ENCODE data around the gene PEDS1. TPM values are rescaled to one million over a fixed set of nuclear protein-coding genes. Genes with fewer than 3 reads are reported as not detected.

PEDS1 gene
- total and polyA plus RNA-seq, 2 of the 13 experiments (the other 11 are each of a cell fraction or from before 2014, with no cell fraction given) = 30.5 to 93.9 TPM

- no peak for TF ChIP-seq ZNF235 (CRISPR knock-in tag; IDR thresholded peaks at IDR 0.05; ENCODE audit: borderline replicate concordance)
- no peak for TF ChIP-seq ZFYVE20 (CRISPR knock-in tag; IDR thresholded peaks at IDR 0.05; ENCODE audit: borderline replicate concordance, low read depth)
- TF ChIP-seq NCOA1 (CRISPR knock-in tag; IDR thresholded peaks at IDR 0.05) = no peak
- TF ChIP-seq ZNF12 (CRISPR knock-in tag; IDR thresholded peaks at IDR 0.05) = no peak
- TF ChIP-seq ZNF101 (CRISPR knock-in tag; IDR thresholded peaks at IDR 0.05; ENCODE audit: borderline replicate concordance, low read depth) = no peak
- TF ChIP-seq NFYB (CRISPR knock-in tag; IDR thresholded peaks at IDR 0.05) = no peak
- TF ChIP-seq CENPT (CRISPR knock-in tag; IDR thresholded peaks at IDR 0.05; ENCODE audit: low read depth) = no peak
- TF ChIP-seq U2AF1 (optimal IDR thresholded peaks at IDR 0.05; ENCODE audit: low read depth, low read length) = no peak
- TF ChIP-seq ZNF614 (CRISPR knock-in tag; IDR thresholded peaks at IDR 0.05; ENCODE audit: borderline replicate concordance) = peak; percentile 47; the same call in 1 of the 2 replicates
- TF ChIP-seq YEATS4 (CRISPR knock-in tag; IDR thresholded peaks at IDR 0.05; ENCODE audit: borderline replicate concordance) = no peak
- TF ChIP-seq THAP8 (CRISPR knock-in tag; IDR thresholded peaks at IDR 0.05; ENCODE audit: borderline replicate concordance) = no peak
- no peak for TF ChIP-seq NR2F1 (CRISPR knock-in tag; IDR thresholded peaks at IDR 0.05)
- TF ChIP-seq ZNF281 (CRISPR knock-in tag; IDR thresholded peaks at IDR 0.05; ENCODE audit: borderline replicate concordance) = peak; percentile 1; the same call in 1 of the 2 replicates
- 0 out of 2 replicates have a peak, but pooled peaks have one; percentile 13 for TF ChIP-seq ADNP (CRISPR knock-in tag; IDR thresholded peaks at IDR 0.05)
- no peak for TF ChIP-seq PTBP1 (IDR thresholded peaks at IDR 0.05; ENCODE audit: low read depth, low read length, poor library complexity, severe bottlenecking)
- TF ChIP-seq REST (IDR thresholded peaks at IDR 0.05; ENCODE audit: borderline replicate concordance in 1 of 2, low read depth in 1 of 2, low read length in 2 of 2) = no peak
- TF ChIP-seq MZF1 (CRISPR knock-in tag; IDR thresholded peaks at IDR 0.05; ENCODE audit: borderline replicate concordance) = no peak
- TF ChIP-seq ZNF773 (CRISPR knock-in tag; IDR thresholded peaks at IDR 0.05; ENCODE audit: borderline replicate concordance) = no peak
- no peak for TF ChIP-seq ZNF484 (CRISPR knock-in tag; IDR thresholded peaks at IDR 0.05; ENCODE audit: borderline replicate concordance, low read depth)
Observed at GRCh38 chr20:50110141-50111047, 43.1 kb downstream of the PEDS1 start (continued).

All from HepG2 (cell line).